Activated naive CD4-positive, alpha-beta T cell (primary cell): Measurements from ENCODE around the gene PLIN1.

Experiments used
- DNase-seq, 4 experiments: peaks; one replicate each; lab custom pipeline; 2025; lab: John Stamatoyannopoulos, UW

Gene PLIN1

GRCh38 chr15:89628806-89629715, 50.1 kb downstream of the PLIN1 start:
- DNase-seq: no peak

- DNase-seq: no peak
Measured at GRCh38 chr15:89628301-89628700, 50.9 kb downstream of the PLIN1 start.

- DNase-seq: no peak
Measured at GRCh38 chr15:89627256-89627970, 51.8 kb downstream of the PLIN1 start.

GRCh38 chr15:89625716-89626115, 53.5 kb downstream of the PLIN1 start:
- DNase-seq: no peak

- no peak for DNase-seq
Measured at GRCh38 chr15:89623165-89623564, 56.0 kb downstream of the PLIN1 start.

- DNase-seq: no peak
Measured at GRCh38 chr15:89621547-89621946, 57.6 kb downstream of the PLIN1 start.

GRCh38 chr15:89616228-89616627, 62.9 kb downstream of the PLIN1 start:
- no peak for DNase-seq

- DNase-seq: no peak
Measured at GRCh38 chr15:89615135-89615534, 64.0 kb downstream of the PLIN1 start.
